IPS-18c (cell line): Measurements from ENCODE around the gene LRP1B.
"Not testable (repeated sequence)": the region's sequence is repeated elsewhere in the genome, so short reads cannot be mapped to it uniquely, and the experiment has no call there.

ENCODE experiments used
- H3K4me3 ChIP-seq: 2 replicates; pipeline ENCODE4 v1.7.0; 2013; ENCODE audit warnings: low read depth, mild to moderate bottlenecking, low read length, moderate library complexity; ENCODE audit not compliant: insufficient read depth
- H3K9me3 ChIP-seq: one replicate; pipeline ENCODE4 v1.6.1; 2013; ENCODE audit warnings: mild to moderate bottlenecking, low read length, moderate library complexity; ENCODE audit not compliant: control insufficient read depth, insufficient read depth

Gene LRP1B

GRCh38 chr2:141029428-141030078, 1101.3 kb downstream of the LRP1B start:
- H3K4me3 ChIP-seq, result no peak overlapping the region
- H3K9me3 ChIP-seq, result no peaks in the 10 kb centered on the region

GRCh38 chr2:141027221-141027620, 1103.6 kb downstream of the LRP1B start:
- no peaks in the 10 kb centered on the region for H3K9me3 ChIP-seq

GRCh38 chr2:141021611-141022010, 1109.2 kb downstream of the LRP1B start:
- Histone ChIP-seq H3K4me3 (no peak overlapping the region), H3K9me3 (no peaks in the 10 kb centered on the region)

More at GRCh38 chr2:141027221-141027620, 1103.6 kb downstream of the LRP1B start:
- no peak overlapping the region for H3K4me3 ChIP-seq

GRCh38 chr2:141021109-141021508, 1109.7 kb downstream of the LRP1B start:
- no peaks in the 10 kb centered on the region for H3K9me3 ChIP-seq
- H3K4me3 ChIP-seq, result no peak overlapping the region

- H3K9me3 ChIP-seq, result no peaks in the 10 kb centered on the region
- H3K4me3 ChIP-seq, result no peak overlapping the region
Measured at GRCh38 chr2:141020346-141020745, 1110.5 kb downstream of the LRP1B start.

- Histone ChIP-seq H3K9me3 (no peaks in the 10 kb centered on the region), H3K4me3 (no peak overlapping the region)
Measured at GRCh38 chr2:141015341-141016047, 1115.3 kb downstream of the LRP1B start.

GRCh38 chr2:141003967-141004657, 1126.7 kb downstream of the LRP1B start:
- Histone ChIP-seq H3K9me3 (no peaks in the 10 kb centered on the region), H3K4me3 (no peak overlapping the region)

- no peak overlapping the region for H3K4me3 ChIP-seq
- no peaks in the 10 kb centered on the region for H3K9me3 ChIP-seq
Measured at GRCh38 chr2:141001750-141002149, 1129.1 kb downstream of the LRP1B start.

GRCh38 chr2:140998577-140998976, 1132.2 kb downstream of the LRP1B start:
- H3K4me3 ChIP-seq, result no peak overlapping the region
- no peaks in the 10 kb centered on the region for H3K9me3 ChIP-seq

- Histone ChIP-seq H3K4me3 (no peak overlapping the region), H3K9me3 (no peaks in the 10 kb centered on the region)
Measured at GRCh38 chr2:140998017-140998416, 1132.8 kb downstream of the LRP1B start.

- Histone ChIP-seq H3K9me3 (no peaks in the 10 kb centered on the region), H3K4me3 (no peak overlapping the region)
Measured at GRCh38 chr2:140994856-140995255, 1136.0 kb downstream of the LRP1B start.

- H3K4me3 ChIP-seq, result no peak overlapping the region
Measured at GRCh38 chr2:140990416-140990815, 1140.4 kb downstream of the LRP1B start.

GRCh38 chr2:140988597-140988996, 1142.2 kb downstream of the LRP1B start:
- no peaks in the 10 kb centered on the region for H3K9me3 ChIP-seq
- H3K4me3 ChIP-seq, result no peak overlapping the region

More at GRCh38 chr2:140990416-140990815, 1140.4 kb downstream of the LRP1B start:
- H3K9me3 ChIP-seq, result no peaks in the 10 kb centered on the region

- no peak overlapping the region for H3K4me3 ChIP-seq
- no peaks in the 10 kb centered on the region for H3K9me3 ChIP-seq
Measured at GRCh38 chr2:140986456-140986855, 1144.4 kb downstream of the LRP1B start.

- Histone ChIP-seq H3K9me3 (no peaks in the 10 kb centered on the region), H3K4me3 (no peak overlapping the region)
Measured at GRCh38 chr2:140975237-140975636, 1155.6 kb downstream of the LRP1B start.

- no peaks in the 10 kb centered on the region for H3K9me3 ChIP-seq
- no peak overlapping the region for H3K4me3 ChIP-seq
Measured at GRCh38 chr2:140972724-140973123, 1158.1 kb downstream of the LRP1B start.

GRCh38 chr2:140964324-140964723, 1166.5 kb downstream of the LRP1B start:
- H3K4me3 ChIP-seq, H3K9me3 ChIP-seq: not testable (repeated sequence)

GRCh38 chr2:140949932-140950331, 1180.9 kb downstream of the LRP1B start:
- H3K9me3 ChIP-seq, result no peaks in the 10 kb centered on the region
- no peak overlapping the region for H3K4me3 ChIP-seq
